ENCODE data around the gene ENPP3.
"Not testable (repeated sequence)": the region's sequence is repeated elsewhere in the genome, so short reads cannot be mapped to it uniquely, and the experiment has no call there.

The ENPP3 gene

DNA sequence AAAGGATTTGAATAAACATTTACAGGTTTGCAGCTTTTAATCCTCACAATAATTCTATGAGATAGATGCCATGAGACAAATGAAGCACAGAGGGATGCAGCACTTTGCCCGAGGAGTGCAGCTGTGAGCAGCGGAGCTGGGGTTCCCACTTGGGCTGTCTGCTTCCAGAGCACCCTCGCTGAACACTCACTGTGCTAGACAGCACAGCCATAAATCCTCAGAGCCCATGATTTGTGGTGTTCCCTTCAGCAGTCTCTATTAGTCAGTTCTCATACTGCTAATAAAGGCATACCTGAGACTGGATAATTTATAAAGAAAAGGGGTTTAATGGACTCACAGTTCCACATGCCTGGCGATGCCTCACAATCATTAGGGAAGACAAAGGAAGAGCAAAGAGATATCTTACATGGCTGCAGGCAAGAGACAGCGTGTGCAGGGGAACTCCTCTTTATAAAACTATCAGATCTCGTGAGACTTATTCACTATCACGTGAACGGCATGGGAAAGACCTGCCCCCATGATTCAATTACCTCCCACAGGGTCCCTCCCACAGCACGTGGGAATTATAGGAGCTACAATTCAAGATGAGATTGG is 99.0 kb downstream of the ENPP3 start:
- no peak for DNase-seq (ENCODE audit: low read depth, low spot score)

DNA sequence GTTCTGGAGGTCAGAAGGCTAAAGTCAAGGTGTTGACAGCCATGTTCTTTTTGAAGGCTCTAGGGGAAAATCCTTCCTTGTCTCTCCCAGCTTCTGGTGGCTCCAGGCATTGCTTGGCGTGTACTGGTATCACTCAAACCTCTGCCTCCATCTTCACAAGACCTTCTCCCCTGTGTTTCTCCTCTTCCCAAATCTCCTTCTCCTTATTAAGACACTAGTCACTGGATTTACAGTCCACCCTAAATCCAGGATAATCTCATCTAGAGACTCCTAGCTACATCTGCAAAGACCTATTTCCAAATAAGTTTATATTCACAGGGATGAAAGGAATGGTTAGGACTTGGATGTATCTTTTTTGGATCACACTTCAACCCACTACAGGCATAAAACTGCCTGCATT is 99.7 kb downstream of the ENPP3 start:
- no peak for DNase-seq (ENCODE audit: low read depth, low spot score)

DNA sequence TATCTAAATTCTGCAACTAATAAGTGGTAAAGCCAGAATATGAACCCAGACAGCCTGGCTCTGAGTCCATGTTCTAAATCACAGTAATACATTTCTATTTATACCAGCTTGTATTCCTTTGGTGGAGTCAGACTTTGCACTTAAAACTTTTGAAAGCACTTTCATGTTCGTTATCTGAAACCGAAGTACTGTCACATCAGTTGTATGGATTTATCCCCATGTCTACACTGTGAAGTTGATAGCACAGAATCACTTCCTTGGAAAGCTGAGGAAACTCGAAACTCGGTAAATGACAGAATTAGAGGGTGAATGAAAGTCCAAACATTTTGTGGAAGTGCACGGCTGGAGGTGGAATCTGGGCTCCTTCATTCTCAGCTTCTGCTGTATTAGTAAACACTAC is 102.0 kb downstream of the ENPP3 start:
- DNase-seq (ENCODE audit: low read depth, low spot score), result no peak

DNA sequence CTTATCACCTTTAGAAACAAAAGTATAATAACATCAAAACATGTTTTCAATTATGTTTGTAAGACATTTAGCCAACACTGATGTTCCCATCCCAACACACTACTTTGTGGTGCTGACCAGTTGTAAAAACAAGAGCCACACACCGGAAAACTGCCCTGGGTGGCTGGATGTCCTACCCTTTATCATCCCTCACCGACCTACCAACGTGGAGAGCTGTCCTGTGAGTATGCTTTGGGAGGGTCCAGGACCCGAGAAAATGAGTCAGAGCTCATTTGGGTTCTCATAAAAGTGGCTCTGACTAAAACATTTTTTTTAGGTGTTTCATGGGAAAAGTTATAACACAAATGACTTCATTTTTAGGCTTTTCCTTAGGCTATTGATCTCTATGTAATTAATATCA is 103.1 kb downstream of the ENPP3 start:
- DNase-seq (ENCODE audit: low read depth, low spot score), result no peak

DNA sequence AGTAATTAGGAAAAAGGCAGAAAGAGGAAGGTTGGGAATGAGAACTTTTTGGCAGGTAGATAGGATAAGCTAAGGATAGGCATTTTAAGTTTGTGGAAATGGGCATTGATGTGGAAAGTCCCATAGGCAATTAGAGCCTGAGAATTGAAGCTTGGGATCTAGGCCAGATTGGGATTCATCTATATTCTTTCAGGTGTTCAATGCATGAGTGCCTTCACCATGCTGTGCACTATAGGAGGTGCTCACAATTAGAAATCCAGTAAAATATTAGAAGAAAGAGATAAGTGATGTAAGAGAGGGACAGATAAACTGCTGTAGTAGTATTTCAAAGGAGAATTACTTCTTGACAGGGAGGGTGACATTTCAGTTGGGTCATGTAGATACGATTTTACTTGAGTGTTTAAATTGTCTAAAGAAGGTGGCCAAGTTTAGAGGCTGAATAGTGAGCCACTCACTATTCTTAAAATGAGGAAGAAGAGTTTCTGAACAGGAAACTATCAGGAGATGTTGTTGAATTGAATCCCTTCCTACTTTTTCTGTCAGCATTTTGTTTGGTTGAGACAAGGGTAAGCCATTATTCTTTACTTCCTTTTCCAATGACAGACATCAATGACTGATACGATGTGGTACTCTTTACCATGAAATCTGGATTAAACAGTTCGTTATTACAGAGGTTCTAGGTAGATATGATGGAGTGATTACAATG is 104.7 kb downstream of the ENPP3 start:
- no peak for DNase-seq (ENCODE audit: low read depth, low spot score)

DNA sequence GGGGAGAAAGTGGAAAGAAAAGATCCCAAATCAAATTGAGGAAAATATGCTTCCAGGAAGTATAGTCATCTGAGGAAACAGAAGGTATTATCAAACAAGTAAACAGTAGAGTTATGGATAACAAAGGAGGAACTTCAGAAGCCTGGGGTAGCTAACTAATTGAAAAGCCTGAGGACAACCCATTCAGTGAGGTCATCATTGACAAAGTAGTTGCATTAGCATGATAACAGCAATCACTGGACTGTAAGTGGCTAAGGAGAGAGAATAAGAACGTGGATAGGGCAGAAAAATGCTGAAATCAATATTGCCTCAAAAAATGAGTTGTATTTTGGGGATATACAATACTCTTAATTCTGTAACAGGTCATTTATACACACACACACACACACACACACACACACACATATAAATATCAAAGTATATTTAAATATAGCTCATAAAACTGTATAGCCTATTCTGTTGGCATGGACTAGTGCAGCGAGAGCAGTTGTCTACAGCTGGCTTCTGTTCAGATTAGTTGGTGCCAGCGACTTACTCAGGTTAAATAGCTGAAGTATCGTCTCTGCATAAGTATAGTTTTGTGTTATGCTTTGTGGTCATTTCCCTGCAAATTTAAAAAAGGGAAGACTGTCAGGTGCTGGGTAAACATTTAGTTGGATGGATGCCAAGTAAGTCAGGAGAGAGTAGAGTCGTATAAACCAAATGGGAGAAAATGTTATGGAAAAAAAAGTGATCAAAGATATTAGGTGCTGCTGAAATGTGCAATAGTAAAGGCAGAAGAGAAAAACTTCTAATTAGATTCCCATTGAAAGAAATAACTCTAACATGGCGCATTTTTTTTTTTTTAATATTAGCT is 107.6 kb downstream of the ENPP3 start:
- no peak for DNase-seq (ENCODE audit: low read depth, low spot score)

DNA sequence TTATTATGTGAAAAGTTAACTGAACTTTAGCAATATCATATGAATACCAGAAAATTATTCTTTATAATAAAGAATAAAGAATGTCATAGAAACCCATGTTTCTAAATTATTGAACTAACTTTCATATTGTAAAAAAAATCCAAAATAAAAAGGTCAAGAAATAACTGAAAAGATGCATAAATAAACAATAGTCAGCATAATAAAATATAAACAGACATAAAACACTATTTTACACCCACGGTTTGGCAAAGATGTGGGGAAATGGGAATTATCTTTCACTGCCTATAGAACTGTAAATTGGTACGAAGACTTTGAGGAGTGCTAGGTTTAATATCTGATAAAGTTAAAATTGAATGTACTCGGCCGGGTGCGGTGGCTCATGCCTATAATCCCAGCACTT is 108.4 kb downstream of the ENPP3 start:
- no peak for DNase-seq (ENCODE audit: low read depth, low spot score)

DNA sequence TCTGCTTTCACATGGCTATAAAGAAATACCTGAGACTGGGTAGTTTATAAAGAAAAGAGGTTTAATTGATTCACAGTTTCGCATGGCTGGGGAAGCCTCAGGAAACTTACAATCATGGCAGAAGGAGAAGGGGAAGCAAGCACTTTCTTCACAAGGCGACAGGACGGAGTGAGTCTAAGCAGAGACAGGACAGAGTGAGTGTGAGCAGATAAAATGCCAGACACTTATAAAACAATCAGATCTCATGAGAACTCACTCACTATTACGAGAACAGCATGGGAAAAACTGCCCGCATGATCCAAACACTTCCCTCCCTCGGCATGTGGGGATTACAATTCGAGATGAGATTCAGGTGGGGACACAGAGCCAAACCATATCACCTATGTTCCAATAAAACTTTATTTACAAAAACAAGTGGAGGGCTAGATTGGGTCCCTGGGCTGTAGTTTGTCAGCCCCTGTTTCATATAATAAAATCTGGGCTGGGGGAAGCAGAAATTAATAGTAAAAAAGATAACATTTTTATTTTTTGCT is 110.8 kb downstream of the ENPP3 start:
- no peak for DNase-seq (ENCODE audit: low read depth, low spot score)

DNA sequence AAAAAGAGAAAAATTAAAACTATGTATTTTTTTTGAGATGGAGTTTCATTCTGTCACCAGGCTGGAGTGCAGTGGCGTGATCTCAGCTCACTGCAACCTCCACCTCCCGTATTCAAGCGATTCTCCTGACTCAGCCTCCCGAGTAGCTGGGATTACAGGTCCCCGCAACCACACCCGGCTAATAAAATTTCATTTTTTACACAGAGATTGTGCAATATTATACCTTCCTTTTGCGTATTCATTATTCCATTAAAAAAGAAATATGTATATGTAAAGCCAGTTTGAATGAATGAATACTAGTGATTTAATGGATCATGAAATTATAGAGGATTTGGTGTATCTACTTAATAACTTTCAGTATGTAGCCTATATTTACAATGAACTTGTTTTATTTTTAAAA is 111.9 kb downstream of the ENPP3 start:
- DNase-seq (ENCODE audit: low read depth, low spot score), result no peak

DNA sequence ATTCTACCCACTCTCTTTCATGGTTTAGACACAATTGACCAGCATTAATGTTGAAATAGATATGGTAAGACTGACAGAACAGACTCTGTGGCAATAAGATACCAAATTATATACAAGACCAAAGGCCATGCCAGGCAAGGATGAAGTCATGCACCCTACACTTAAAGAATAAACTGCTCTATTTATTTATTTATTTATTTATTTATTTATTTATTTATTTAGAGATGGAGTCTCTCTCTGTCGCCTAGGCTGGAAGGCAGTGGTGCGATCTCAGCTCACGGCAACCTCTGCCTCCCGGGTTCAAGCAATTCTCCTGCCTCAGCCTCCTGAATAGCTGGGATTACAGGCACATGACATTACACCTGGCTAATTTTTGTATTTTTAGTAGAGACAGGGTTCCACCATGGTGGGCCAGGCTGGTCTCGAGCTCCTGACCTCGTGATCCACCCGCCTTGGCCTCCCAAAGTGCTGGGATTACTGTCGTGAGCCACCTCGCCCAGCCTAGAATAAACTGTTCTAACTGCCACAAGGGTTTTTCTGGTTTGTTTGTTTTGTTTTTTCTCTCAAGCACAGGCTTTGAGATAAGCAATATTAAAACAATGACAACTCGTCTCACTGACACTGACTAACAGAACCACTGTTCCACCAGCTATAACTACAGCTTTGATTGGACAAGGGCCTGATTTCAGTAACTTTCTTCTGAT is 114.1 kb downstream of the ENPP3 start:
- not testable (repeated sequence) for DNase-seq (ENCODE audit: low read depth, low spot score)

DNA sequence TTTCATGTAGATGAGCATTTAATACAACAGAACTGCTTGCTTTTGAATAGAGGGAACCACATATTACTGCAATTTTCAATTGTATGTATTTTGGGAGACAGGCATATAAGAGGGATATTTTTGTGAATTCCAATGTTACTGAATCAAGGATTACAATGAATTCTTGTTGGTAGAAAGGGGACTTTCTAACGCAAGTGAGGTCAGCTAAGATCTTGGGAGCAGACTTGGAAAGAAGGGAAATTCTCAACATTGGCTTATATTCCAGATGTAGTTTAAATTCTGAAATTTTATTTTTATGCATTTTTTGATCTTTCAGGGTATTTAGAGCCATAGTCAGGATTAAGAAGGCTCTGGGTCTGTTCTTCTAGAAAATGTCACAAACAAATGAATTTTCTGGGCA is 117.0 kb downstream of the ENPP3 start:
- no peak for DNase-seq (ENCODE audit: low read depth, low spot score)

DNA sequence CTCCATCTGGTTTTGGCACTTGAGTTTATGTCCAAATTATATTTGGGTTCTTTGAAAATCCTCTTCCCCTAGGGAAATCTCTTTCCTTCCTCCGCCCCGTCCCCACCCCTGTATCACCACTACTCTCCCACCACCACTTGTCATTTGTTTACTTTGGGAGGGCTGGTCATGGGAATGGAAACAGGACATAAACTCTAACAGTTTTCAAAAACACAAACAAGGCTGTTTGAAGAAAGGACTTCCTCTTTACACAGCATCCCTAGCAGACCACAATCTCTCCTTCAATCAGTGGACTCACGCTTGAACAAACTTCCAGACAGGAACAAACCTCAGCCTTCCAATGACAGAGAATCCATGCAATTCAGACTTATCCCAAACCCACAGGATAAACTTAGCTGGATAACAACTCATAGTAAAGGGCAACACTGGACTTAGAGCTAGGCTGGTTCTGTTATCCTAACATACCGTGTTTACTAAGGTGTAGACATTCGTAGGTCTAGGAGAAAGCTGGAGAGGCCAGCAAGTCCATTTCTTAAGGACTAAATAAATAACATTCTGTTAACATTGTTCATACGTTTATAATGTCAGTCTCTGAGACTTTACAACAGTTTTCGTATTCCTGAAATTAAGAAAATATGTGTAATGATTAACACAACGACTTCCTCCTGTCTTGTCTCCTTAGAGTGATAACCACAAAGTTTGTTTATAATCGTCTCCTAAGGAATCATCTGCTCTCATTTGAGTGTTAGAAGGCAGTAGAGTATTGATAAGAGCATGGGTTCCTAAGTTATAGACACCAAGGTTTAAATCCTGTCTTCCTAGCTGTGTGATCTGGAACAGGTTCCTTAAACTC is 117.8 kb downstream of the ENPP3 start:
- no peak for DNase-seq (ENCODE audit: low read depth, low spot score)

DNA sequence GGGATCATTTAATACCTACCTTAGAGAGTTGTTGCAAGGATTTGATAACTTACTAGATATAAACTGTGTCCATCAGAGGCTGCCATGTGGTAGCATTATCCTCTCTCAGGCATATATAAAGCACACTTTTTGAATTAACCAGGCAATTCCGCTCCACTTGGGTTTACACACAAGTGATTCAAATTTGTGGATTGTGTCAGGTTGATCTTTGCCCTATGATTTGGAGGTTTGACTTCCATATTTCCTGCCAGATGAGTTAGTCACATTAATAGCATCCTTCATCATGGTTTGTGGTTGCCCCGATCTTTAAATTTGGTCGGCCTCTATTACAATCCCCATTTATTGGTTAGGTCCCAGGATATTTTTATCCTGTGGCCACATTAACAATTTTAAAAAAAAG is 118.5 kb downstream of the ENPP3 start:
- DNase-seq (ENCODE audit: low read depth, low spot score), result no peak

DNA sequence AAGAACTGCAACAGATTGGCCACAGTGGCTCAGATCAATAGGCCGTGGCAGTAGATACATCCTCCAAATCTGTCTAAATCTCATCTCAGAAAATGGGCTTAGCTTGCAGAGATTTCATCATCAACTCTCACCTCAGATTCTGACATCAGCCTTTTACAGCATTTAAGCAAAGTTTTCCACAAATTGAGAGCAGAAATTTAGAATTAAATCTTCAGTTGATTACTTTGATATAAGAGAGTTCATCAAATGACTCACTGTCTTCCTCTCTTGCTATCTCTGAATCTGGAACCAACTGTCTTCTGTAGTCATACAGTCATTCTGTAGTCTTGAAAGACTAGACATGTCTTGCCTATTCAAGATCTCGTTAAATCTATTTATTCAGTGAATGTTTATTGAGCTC is 118.9 kb downstream of the ENPP3 start:
- DNase-seq (ENCODE audit: low read depth, low spot score), result no peak

DNA sequence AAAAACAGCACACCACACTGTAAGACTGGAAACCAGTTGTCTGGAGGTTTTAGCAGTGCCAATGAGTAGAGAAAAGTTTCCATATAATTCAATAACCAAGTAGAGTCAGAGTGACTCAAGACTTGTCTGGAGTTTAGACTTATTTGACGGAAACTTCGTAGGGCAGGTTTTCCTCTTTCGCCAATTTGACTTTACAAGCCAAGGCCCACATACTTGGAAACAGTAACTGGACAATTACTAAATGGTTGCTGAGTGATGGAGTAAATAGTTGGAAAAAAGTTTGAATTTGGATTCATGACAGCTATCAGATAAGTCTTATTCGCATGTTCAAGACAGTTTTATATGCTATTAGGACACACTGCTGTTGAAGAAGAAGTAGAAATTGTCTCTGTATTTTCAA is 121.8 kb downstream of the ENPP3 start:
- DNase-seq (ENCODE audit: low read depth, low spot score), result no peak

DNA sequence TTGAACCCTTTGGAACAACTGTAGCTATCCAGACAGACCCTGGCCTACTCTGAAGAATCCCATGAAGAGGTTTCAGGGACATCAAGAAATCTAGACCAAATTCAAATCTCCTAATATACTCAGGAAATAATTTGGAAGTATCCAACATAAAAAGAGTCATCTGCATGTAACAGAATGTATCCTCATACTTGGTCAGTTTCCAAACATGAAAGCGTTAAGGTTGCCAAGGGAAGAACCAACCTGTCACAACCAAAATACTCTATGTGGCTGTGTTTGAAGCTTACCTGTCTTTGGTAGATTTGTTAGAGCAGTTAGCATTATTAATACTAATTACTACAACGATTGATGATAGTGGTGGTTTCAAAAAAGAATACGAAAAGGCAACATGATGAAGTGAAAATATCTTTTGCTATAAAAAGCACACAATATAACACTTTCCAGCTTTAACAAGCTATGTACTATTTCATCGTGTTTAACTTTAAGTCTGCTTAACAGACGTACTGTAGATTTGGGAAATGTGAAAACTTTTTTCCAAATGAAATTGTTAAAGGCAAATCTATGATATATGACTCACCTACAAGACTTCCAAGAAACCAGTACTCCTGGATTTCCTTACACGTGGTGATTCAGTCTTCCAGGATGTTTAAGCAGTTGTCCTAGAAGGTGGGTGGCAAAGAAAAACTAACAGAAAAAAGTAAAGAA is 124.1 kb downstream of the ENPP3 start:
- no peak for DNase-seq (ENCODE audit: low read depth, low spot score)

DNA sequence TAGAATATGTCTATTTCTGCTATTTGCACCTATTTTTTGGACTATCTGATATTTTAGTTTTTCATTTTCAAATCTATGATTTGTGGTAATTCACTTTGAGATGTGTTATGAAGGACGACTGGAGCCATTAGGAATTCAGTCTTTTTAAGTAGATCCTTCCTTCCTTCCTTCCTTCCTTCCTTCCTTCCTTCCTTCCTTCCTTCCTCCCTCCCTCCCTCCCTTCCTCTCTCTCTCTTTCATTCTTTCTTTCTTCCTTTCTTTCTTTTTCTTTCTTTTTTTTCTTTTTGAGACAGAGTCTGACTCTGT is 124.6 kb downstream of the ENPP3 start:
- no peak for DNase-seq (ENCODE audit: low read depth, low spot score)

DNA sequence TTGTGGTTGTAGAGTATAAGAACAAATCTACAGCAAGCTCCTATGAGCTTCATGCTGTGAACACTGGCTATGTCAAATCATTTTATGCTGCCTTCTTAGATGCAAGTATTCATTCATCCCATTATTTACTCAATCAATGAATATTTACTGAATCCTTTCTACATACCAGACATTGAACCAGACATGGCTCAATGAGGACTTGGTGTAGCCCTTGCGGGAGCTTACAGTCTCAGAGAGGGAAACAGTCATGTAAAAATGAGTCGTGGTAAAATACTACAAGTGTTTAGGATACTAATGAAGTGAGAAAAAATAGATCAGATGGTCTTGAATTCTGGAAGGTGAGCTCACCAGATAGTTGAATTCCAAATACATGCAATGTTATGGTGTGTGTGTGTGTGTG is 125.9 kb downstream of the ENPP3 start:
- no peak for DNase-seq (ENCODE audit: low read depth, low spot score)

DNA sequence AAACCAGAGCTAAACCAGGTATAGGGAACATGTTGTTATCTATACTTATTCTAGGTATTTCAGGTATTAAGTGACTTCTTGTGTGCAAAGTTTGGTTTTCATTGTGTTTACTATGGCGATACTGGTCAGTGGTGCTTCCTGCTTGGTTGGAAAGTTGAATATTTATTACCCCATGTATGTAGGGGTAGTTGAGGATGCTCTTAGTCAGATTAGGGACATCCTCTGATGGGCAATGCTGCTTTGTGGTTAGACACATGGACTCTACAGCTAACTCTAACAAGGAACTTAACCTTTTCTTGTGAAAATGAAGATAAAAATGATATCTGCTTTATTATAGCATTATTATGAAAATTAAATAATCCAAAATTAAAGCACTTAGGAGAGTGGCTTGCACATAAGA is 126.6 kb downstream of the ENPP3 start:
- DNase-seq (ENCODE audit: low read depth, low spot score), result no peak

DNA sequence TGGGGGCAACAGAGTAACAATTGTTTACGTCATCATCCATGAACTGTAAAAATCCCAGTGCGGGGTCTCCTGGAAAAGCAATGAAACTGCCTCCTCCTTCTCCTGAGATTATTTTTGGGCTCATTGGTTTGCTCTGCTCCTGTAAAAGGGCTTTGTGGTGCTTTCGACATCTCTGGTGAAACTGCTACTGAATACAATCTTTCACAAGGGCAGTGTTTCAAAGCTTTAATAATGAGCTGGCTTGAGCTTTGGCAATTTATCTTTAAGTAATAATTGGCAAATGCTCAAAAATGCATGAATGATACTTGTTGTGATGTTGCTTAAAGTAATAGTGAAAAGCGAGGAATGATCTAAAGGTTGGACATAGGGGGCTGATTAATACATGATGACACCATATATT is 127.2 kb downstream of the ENPP3 start:
- DNase-seq (ENCODE audit: low read depth, low spot score), result no peak
